Panc1 (cell line): ENCODE measurements around the gene MTMR12. TPM values are rescaled to one million over a fixed set of nuclear protein-coding genes. Genes with fewer than 3 reads are reported as not detected.

Source experiments
- ATAC-seq: fragments of 200-7000 bp; cut with Tn5 transposase; 2 replicates; pipeline ENCODE4 v1.9.1; 2020; ENCODE audit warnings: mild to moderate bottlenecking, moderate library complexity
- BruUV-seq: library from RNA; stranded (reverse); fragments of 400-500 nt; replicated peaks from 2 replicates; lab custom pipeline; 2021; lab: Mats Ljungman, UMichigan
- CTCF ChIA-PET: fragments of 300-600 bp; sonication (Branson Sonifier 250); formaldehyde crosslinking; loops from one replicate; lab custom pipeline; 2022; ENCODE audit warnings: antibody characterized with exemption; lab: Charles Lee
- POLR2A ChIA-PET: fragments of 300-600 bp; sonication (Branson Sonifier 250); formaldehyde crosslinking; loops from one replicate; lab custom pipeline; 2022; ENCODE audit warnings: antibody characterized with exemption; lab: Charles Lee
- DNase-seq: peaks from one replicate; pipeline ENCODE4 v3.0.0-alpha.2; 2010; ENCODE audit warnings: low read depth, low spot score
- H3K27ac ChIP-seq: 2 replicates; pipeline ENCODE4 v1.5.1; 2011; ENCODE audit warnings: mild to moderate bottlenecking, low read length, inconsistent platforms
- H3K27me3 ChIP-seq: fragments of 200-500 bp; sonication (Bioruptor generic); 2 replicates; pipeline ENCODE4 v1.6.0; 2014; ENCODE audit warnings: low read length, inconsistent platforms; ENCODE audit not compliant: control insufficient read depth, insufficient read depth
- H3K36me3 ChIP-seq: fragments of 200-500 bp; sonication (Bioruptor generic); 2 replicates; pipeline ENCODE4 v1.5.1; 2014; ENCODE audit warnings: inconsistent platforms, mild to moderate bottlenecking, low read length, moderate library complexity; ENCODE audit not compliant: control insufficient read depth, insufficient read depth
- H3K4me1 ChIP-seq: 2 replicates; pipeline ENCODE4 v1.5.1; 2011; ENCODE audit warnings: inconsistent platforms, mild to moderate bottlenecking, low read length, moderate library complexity; ENCODE audit not compliant: control insufficient read depth, insufficient read depth
- H3K4me3 ChIP-seq, 2 experiments: 2 replicates each; pipeline ENCODE4 v1.5.1; 2011 to 2012; ENCODE audit warnings: low read depth in 2 of 2, low read length in 2 of 2, mild to moderate bottlenecking in 2 of 2, inconsistent platforms in 1 of 2, moderate library complexity in 1 of 2
- H3K9me3 ChIP-seq: fragments of 200-500 bp; sonication (Bioruptor generic); 2 replicates; pipeline ENCODE4 v1.5.1; 2014; ENCODE audit warnings: low read depth, mild to moderate bottlenecking, inconsistent platforms, low read length, moderate library complexity; ENCODE audit not compliant: control insufficient read depth, insufficient read depth
- POLR2AphosphoS5 ChIP-seq: IDR thresholded peaks from 2 replicates; pipeline ENCODE4 v1.6.1; 2012; ENCODE audit warnings: mild to moderate bottlenecking, low read depth, low read length, moderate library complexity
- SIN3A ChIP-seq: IDR thresholded peaks from 2 replicates; pipeline ENCODE4 v1.6.1; 2012; ENCODE audit warnings: low read depth, mild to moderate bottlenecking, low read length, moderate library complexity, borderline replicate concordance; ENCODE audit not compliant: insufficient read depth
- TCF7L2 ChIP-seq: IDR thresholded peaks from 2 replicates; pipeline ENCODE4 v1.6.1; 2011; ENCODE audit warnings: mild to moderate bottlenecking, low read depth, low read length, inconsistent platforms
- in situ Hi-C: cut with HindIII; loops from 2 replicates; pipeline ENCODE4 v1.10.0; 2016; ENCODE audit warnings: low sequenced_read_pairs, low pct_unique_long_range_greater_than_20kb
- intact Hi-C: fragments of 100-400 bp; cut with micrococcal nuclease; formaldehyde crosslinking; loops from one replicate; pipeline ENCODE4 v1.10.0; 2022; ENCODE audit not compliant: unreplicated experiment
- total RNA-seq: library from RNA; stranded (reverse); gene quantifications from one replicate; pipeline ENCODE4 v1.2.1, GENCODE V29; 2021; ENCODE audit not compliant: unreplicated experiment
- TF ChIP-seq, protein P1 (sequence below): fragments of 450-650 bp; IDR thresholded peaks from 2 replicates; pipeline ENCODE4 v1.5.1; 2017; ENCODE audit warnings: mild to moderate bottlenecking
- TF ChIP-seq, protein P2 (sequence below), 2 experiments: IDR thresholded peaks; 2 replicates each; pipeline ENCODE4 v1.6.1; 2011 to 2012; ENCODE audit warnings: low read depth in 2 of 2, control low read depth in 1 of 2, low read length in 1 of 2, mild to moderate bottlenecking in 1 of 2, moderate library complexity in 1 of 2; ENCODE audit not compliant: insufficient read depth in 1 of 2

MTMR12 gene
- total RNA-seq, 1 experiment from 2014 or later: 42.4 TPM

DNA sequence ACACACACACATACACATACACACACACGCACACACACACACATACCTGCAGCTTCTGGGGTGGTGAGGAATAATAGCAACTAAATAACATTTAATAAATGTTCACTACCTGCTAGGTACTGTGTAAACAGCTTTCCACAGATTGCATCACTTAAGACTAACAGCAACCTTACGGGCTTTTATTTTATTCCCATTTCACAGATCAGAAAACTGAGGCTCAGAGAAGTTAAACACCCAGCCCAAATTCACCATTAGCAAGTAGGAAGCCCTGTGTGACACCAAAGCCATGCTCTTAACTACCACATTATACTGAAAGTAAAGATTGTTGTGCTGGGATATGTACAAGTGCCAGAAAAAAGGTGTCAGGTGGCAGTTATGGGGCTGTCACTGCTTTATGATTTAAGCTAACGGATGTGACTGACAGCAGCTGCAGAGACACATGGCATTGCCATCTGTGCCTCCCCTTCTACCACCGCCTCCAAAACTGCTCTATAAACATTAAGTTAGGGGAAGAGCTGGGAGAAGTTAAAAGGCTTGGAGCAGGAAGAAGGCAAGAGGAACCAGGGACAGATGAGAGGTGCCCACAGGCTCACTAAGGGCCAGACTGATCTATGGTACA, 13.6 kb downstream of the MTMR12 start:
- H3K27me3 ChIP-seq: no peaks in the 10 kb centered on the region
- ChIA-PET CTCF (no interaction called here), POLR2A (no interaction called here)
- no peaks in the 10 kb centered on the region for H3K9me3 ChIP-seq
- BruUV-seq: no TSS peak
- in situ Hi-C loops (no loop called here), intact Hi-C loops (no loop called here)
- H3K4me1 ChIP-seq: no peaks in the 10 kb centered on the region
- no peak overlapping the region for H3K4me3 ChIP-seq
- ATAC-seq (no peak), DNase-seq (no peak)
- H3K27ac ChIP-seq: no peak overlapping the region
- TF ChIP-seq, protein P1, sequence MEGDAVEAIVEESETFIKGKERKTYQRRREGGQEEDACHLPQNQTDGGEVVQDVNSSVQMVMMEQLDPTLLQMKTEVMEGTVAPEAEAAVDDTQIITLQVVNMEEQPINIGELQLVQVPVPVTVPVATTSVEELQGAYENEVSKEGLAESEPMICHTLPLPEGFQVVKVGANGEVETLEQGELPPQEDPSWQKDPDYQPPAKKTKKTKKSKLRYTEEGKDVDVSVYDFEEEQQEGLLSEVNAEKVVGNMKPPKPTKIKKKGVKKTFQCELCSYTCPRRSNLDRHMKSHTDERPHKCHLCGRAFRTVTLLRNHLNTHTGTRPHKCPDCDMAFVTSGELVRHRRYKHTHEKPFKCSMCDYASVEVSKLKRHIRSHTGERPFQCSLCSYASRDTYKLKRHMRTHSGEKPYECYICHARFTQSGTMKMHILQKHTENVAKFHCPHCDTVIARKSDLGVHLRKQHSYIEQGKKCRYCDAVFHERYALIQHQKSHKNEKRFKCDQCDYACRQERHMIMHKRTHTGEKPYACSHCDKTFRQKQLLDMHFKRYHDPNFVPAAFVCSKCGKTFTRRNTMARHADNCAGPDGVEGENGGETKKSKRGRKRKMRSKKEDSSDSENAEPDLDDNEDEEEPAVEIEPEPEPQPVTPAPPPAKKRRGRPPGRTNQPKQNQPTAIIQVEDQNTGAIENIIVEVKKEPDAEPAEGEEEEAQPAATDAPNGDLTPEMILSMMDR: no peak
- TF ChIP-seq TCF7L2: no peak
- TF ChIP-seq POLR2AphosphoS5: no peak
- no peak for TF ChIP-seq SIN3A
- TF ChIP-seq, protein P2, sequence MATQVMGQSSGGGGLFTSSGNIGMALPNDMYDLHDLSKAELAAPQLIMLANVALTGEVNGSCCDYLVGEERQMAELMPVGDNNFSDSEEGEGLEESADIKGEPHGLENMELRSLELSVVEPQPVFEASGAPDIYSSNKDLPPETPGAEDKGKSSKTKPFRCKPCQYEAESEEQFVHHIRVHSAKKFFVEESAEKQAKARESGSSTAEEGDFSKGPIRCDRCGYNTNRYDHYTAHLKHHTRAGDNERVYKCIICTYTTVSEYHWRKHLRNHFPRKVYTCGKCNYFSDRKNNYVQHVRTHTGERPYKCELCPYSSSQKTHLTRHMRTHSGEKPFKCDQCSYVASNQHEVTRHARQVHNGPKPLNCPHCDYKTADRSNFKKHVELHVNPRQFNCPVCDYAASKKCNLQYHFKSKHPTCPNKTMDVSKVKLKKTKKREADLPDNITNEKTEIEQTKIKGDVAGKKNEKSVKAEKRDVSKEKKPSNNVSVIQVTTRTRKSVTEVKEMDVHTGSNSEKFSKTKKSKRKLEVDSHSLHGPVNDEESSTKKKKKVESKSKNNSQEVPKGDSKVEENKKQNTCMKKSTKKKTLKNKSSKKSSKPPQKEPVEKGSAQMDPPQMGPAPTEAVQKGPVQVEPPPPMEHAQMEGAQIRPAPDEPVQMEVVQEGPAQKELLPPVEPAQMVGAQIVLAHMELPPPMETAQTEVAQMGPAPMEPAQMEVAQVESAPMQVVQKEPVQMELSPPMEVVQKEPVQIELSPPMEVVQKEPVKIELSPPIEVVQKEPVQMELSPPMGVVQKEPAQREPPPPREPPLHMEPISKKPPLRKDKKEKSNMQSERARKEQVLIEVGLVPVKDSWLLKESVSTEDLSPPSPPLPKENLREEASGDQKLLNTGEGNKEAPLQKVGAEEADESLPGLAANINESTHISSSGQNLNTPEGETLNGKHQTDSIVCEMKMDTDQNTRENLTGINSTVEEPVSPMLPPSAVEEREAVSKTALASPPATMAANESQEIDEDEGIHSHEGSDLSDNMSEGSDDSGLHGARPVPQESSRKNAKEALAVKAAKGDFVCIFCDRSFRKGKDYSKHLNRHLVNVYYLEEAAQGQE (IDR thresholded peaks at IDR 0.05; ENCODE audit: insufficient read depth in 1 of 2, low read depth in 2 of 2, low read length in 1 of 2): no peak
- H3K36me3 ChIP-seq: no peaks in the 10 kb centered on the region

- ChIA-PET CTCF (interaction anchor here (0.7 kb wide), 1 partner anchor 32 kb away, joined by 3 read pairs; no protein-coding TSS in a partner anchor), POLR2A (no interaction called here)
- H3K27me3 ChIP-seq: no peaks in the 10 kb centered on the region
- no peaks in the 10 kb centered on the region for H3K36me3 ChIP-seq
- in situ Hi-C loops (no loop called here), intact Hi-C loops (no loop called here)
- no peak for DNase-seq
- H3K9me3 ChIP-seq: no peaks in the 10 kb centered on the region
- H3K4me1 ChIP-seq: no peaks in the 10 kb centered on the region
- ATAC-seq: no peak
- no peak overlapping the region for H3K4me3 ChIP-seq
- no peak overlapping the region for H3K27ac ChIP-seq
- TF ChIP-seq, protein P2 (IDR thresholded peaks at IDR 0.05; ENCODE audit: insufficient read depth in 1 of 2, low read depth in 2 of 2, low read length in 1 of 2): no peak
- no TSS peak for BruUV-seq
These were observed 14.7 kb downstream of the MTMR12 start for GRCh38 chr5:32298059-32298415.
